ENCODE results near the gene SHKBP1. TPM values are rescaled to one million over a fixed set of nuclear protein-coding genes. Genes with fewer than 3 reads are reported as not detected.

SHKBP1 gene
- total and polyA plus RNA-seq, 2 of the 4 experiments (the other 2 are of a cell fraction), result 15.6 to 94.0 TPM

DNA sequence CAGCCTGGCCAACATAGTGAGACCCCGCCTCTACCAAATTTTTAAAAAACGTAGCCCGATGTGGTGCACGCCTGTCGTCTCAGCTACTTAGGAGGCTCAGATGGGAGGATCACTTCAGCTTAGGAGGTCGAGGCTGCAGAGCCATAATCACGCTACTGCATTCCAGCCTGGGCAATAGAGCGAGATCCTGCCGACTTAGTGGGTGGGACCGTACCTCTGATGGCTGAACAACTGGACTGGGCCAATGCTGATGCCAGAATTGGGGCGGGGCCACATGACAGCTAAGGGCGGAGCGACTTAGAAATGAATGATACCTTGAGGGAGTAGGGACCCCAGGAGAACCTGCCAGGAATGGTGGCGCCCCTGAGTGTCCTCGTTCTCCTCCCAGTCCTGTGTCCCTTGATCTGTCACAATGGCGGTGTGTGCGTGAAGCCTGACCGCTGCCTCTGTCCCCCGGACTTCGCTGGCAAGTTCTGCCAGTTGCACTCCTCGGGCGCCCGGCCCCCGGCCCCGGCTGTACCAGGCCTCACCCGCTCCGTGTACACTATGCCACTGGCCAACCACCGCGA, 28.1 kb downstream of the SHKBP1 start:
- Histone ChIP-seq H2BK5ac (ENCODE audit: low read depth, low read length, poor library complexity, severe bottlenecking) (no peak overlapping the region), H3K4me2 (ENCODE audit: low read depth, low read length) (no peak overlapping the region), H2BK15ac (ENCODE audit: low read depth, low read length) (no peak overlapping the region), H3K4ac (ENCODE audit: low read depth, low read length) (peak overlapping the region; percentile 52), H3K4me1 (ENCODE audit: control insufficient read depth, insufficient read depth, low read length) (peaks cover 20% of the 10 kb centered on the region), H2BK120ac (ENCODE audit: low read depth, low read length) (peak overlapping the region; percentile 10), H2AK9ac (replicated peaks; ENCODE audit: low read depth, low read length, poor library complexity) (peak overlapping the region; percentile 53), H4K5ac (ENCODE audit: low read depth, low read length) (no peak overlapping the region), H3K56ac (ENCODE audit: extremely low read depth, insufficient read depth, low read length) (no peak overlapping the region), H2BK20ac (ENCODE audit: low read depth, low read length) (no peak overlapping the region; the same call in 1 of the 2 replicates), H4K8ac (ENCODE audit: low read depth in 2 of 2, low read length in 2 of 2) (peak overlapping the region; percentile 22 to 27; a peak in 2 of 4 replicates), H3K4me3 (ENCODE audit: insufficient read depth, low read depth, low read length) (no peak overlapping the region), H3K27ac (ENCODE audit: insufficient read depth, low read length) (peak overlapping the region; percentile 96; the same call in 1 of the 2 replicates), H3K27me3 (ENCODE audit: control insufficient read depth, insufficient read depth, low read length) (no peaks in the 10 kb centered on the region), H4K91ac (ENCODE audit: insufficient read depth, low read depth, low read length) (0 out of 2 replicates have a peak overlapping the region, but pooled peaks have one; percentile 47), H3K36me3 (ENCODE audit: control insufficient read depth, insufficient read depth, low read length) (peaks cover 13% of the 10 kb centered on the region; the same call in 1 of the 2 replicates), H3K14ac (replicated peaks; ENCODE audit: low read depth, low read length) (no peak overlapping the region), H2AFZ (replicated peaks; ENCODE audit: low read length, poor library complexity) (peak overlapping the region; percentile 95), H4K20me1 (ENCODE audit: insufficient read depth, low read length) (no peaks in the 10 kb centered on the region), H3K9me3 (ENCODE audit: control insufficient read depth, insufficient read depth, low read length) (no peaks in the 10 kb centered on the region), H3K23ac (ENCODE audit: low read depth, low read length) (no peak overlapping the region), H2AK5ac (ENCODE audit: low read depth, low read length) (peak overlapping the region; percentile 67), H3K79me1 (ENCODE audit: low read depth in 1 of 2, low read length in 2 of 2) (peaks cover 0 to 21% of the 10 kb centered on the region in 2 experiments; a peak in 3 of 4 replicates), H3K18ac (ENCODE audit: low read depth, low read length) (no peak overlapping the region), H3K9ac (ENCODE audit: low read depth, low read length) (no peak overlapping the region), H3K9me1 (ENCODE audit: insufficient read depth, low read length) (peaks cover 16% of the 10 kb centered on the region)
- TF ChIP-seq MXI1 (IDR thresholded peaks at IDR 0.05; ENCODE audit: borderline replicate concordance, low read depth, low read length) (no peak), BHLHE40 (IDR thresholded peaks at IDR 0.05; ENCODE audit: low read depth, low read length) (no peak), FOS (IDR thresholded peaks at IDR 0.05; ENCODE audit: low read depth, low read length) (no peak), MAZ (IDR thresholded peaks at IDR 0.05; ENCODE audit: borderline replicate concordance, low read depth, low read length) (no peak)
- no peak for DNase-seq
- dilution Hi-C loops (cut with HindIII; ENCODE audit: low sequenced_read_pairs, unreplicated experiment) (no loop called here), in situ Hi-C loops (cut with MboI; ENCODE audit: low sequenced_read_pairs) (loop anchor here (10.0 kb wide), 1 partner anchor 300 kb away; no protein-coding TSS in a partner anchor), intact Hi-C loops (cut with micrococcal nuclease) (loop anchor here (1.0 kb wide), 1 partner anchor 10 kb away; no protein-coding TSS in a partner anchor)
- ChIA-PET POLR2A (ENCODE audit: unreplicated experiment) (interaction anchor here (1.7 kb wide), 1 partner anchor 41 kb away, joined by 11 read pairs; no protein-coding TSS in a partner anchor), CTCF (interaction anchor here (1.8 to 2.7 kb wide), 2 partner anchors 10 to 29 kb away, joined by 6 to 34 read pairs; no protein-coding TSS in a partner anchor)
- BruUV-seq (replicated peaks), result no TSS peak
- ATAC-seq (ENCODE audit: low read depth), result no peak
- WGBS, 2 experiments (ENCODE audit: extremely low coverage in 2 of 2, insufficient read length in 1 of 2), result 71% methylated on average over 13 of the region's 29 CpGs; no CpG with 5 or more reads in 1 of the 2 experiments

Measured in IMR-90 (cell line).